ENCODE results near the gene ENAH.

The ENAH gene

DNA sequence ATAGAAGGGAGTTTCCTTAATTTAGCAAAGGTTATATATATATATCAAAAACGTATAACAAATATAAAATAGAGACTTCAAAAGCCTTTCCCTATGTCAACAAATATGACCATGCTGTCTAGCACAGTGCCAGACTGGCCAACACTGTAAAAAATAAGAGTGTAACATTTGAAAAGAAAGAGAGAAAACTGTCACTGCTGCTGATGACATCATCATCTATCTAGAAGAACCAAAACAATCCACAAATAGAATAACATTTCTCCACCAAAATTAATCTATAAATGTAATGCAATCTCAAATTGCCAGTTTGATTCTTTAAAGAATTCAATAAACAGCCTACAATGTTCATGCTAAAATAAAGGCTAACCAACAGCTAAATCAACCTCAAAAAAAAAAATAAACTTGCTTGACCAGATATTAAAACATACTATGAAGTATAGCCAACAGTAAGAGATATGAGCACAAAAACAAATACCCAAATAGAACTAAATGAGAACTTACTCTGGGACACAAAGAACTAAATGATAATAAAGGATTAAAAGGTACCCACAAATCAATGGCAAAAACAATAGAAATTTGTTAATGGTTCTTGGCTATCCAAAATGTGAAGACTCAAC is 50.2 kb downstream of the ENAH start:
- no peak for DNase-seq

DNA sequence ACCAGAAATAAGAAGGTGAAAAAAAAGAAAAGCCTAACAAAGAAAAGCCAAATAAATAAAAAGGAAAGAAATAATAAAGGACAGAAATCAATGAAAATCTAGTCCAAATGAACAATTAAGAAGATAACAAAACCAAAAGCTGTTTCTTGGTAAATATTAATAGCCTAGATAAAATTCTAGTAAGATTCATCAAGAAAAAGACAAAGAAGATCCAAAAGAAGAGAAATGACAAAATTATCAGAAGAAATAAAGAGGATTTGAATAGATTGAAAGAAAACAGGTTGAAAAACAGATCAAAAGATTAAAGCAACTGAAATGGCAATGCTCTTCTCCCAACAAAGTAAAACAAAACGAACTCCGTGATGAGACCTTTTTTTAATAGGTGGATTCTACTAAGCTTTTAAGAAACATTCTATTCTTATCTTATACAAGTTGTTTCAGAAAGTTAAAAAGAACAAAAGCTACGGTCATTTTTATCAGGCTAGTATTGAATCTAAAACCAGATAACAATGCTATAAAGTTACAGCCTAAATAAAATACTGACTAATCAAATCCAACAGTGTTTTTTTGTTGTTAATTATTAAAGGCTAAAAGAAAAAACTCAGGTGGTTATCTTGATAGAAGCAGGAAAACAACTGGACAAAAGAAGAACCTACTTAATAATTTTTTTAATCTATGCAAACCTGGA is 50.9 kb downstream of the ENAH start:
- DNase-seq: no peak

GRCh38 chr1:225598847-225599246 is 54.1 kb downstream of the ENAH start:
- DNase-seq: no peak

DNA sequence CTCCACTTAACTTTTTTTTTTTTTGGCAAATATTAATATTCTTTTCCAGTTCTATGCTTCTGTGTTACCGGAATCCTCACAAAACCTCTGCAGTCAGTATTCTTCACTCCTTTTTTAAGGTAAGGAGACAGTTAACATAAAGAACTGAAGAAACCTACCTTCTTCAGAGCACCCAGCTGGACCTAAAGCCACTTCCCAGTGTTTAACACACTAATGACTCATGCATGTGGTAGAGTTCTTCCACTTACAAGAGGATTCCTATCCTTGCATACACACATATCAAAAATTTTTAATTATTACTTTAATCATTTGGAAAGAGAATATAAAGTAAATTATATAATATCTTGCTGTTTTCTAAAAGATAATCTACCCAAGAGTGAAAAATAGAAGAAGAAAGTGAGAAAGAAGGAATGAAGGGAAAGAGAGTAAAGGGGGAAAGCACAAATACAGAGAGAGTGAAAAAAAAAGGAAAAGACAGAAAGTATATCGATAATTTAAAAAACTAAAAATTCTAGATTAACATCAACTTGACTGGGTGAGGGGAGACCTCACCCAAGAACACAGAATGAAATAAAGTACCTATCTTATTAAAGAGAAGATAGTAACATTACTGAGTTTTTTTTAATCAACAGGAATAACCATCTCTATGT is 54.9 kb downstream of the ENAH start:
- DNase-seq: no peak

DNA sequence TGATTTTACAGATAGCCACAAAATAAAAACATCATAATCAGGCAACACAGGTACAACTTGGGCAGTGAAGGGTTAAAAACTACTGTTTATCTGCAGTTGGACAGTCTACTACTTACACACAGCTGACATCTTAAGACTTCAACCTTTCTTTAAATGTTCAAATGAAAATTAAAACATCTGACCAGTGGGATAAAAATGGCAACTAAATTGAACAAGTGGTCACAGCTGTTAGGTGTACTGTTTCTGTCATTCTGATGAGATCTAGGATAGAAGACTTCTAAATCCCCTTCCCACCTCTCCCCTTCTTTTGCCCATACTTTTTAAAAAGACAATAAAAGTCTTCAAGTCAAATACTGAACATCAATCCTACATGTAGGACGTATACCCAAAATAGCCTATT is 56.2 kb downstream of the ENAH start:
- no peak for DNase-seq

- DNase-seq: no peak
Measured at GRCh38 chr1:225595974-225596551, 56.9 kb downstream of the ENAH start.

- no peak for DNase-seq
Measured at GRCh38 chr1:225595452-225595851, 57.5 kb downstream of the ENAH start.

GRCh38 chr1:225593414-225593813 is 59.5 kb downstream of the ENAH start:
- DNase-seq: no peak

DNA sequence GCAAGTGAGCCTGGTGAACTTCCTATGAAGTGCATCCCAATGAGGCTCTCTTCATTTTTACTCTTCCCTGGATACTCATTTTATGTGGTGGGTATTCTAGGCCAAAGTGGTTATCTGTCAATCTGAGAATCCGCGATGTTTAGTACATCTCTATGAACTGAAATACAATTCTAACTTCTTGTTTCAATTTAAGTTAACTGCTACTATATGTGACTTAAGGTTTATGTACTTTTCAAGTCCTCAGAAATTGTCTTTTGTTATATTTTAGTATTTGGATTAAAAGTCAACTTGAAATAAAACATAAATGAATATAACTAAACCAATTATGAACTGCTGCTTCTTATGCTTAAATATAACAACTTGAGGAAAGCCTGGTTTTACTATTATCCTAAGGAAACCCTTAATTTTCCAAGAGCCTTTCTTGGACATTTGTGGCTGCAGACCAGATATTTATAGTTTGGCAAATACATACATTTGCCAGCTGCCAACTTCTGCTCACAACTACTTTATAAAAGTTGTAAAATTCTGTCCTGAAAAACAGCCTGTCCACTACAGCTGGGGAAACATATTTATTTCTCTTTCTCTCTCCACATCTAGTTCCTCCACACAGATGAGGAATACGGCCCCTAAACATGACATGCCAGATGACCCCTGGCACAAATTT is 60.4 kb downstream of the ENAH start:
- DNase-seq: no peak

GRCh38 chr1:225587310-225587709 is 65.6 kb downstream of the ENAH start:
- no peak for DNase-seq

DNA sequence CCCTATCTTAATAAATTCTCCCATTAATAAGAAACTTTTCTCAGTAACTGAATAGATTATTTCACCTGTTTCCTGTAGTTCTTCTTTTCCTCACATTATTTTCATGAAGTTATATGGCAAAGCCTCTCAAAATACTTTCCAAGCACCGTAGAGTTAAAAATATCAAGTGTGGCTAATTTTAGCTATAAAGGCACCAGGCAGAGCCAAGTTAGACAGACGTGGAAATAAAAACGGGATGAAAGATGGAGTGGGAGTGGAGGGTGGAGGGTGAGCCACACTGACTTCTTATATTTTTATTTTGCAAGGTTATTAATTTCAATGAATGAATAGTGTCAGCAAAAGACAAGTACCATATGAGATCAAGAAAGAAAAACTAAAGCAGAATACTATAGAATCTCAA is 71.7 kb downstream of the ENAH start:
- no peak for DNase-seq

GRCh38 chr1:225580238-225581099 is 72.5 kb downstream of the ENAH start:
- no peak for DNase-seq

DNA sequence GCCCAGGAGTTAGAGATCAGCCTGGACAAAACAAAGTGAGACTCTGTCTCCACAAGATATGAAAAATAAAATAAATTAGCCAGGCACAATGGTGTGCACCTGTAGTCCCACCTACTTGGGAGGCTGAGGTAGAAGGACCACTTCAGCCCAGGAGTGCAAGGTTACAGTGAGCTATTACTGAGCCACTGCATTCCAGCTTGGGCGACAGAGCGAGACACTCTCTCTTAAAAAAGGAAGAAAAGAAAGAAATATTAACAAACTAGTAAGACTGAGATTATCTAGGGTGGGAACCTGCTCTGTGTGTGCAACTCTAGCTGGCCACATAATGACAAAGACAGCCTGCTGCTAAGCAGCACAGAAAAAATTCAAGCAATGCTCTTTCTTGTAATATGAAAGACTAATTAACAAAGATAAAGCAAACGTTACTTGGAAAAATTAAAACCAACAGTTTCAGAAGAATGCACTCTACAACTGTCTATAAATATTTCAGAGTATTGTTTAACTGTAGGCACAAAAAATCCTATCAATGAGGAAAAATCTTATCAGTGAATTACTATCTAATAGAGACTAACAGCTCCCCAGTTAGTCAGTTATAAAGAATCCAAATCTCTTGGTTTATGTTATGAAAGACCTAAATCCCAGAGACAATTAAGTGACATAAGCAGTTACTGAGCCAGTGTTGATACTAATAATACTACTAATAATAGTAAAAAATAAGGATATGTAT is 74.5 kb downstream of the ENAH start:
- DNase-seq: no peak

DNA sequence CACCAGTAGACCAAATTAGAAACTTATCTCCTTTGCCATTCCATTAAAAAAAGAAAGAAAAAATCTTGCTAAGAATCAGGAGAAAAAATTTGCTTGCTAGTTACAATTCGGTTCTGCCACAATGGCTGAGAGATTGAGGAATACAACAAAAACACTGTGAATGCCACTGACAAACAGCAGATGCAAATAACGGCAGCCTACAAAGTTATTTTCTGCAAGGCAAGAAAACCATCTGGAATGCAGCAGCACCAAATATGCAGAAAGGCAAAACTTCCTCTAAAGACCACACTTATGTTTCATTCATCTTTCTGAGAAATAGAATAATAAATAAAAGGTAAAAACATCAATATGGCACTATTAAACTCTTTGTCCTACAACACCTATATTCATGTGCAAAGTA is 75.7 kb downstream of the ENAH start:
- no peak for DNase-seq

GRCh38 chr1:225573216-225573615 is 79.7 kb downstream of the ENAH start:
- DNase-seq: no peak

DNA sequence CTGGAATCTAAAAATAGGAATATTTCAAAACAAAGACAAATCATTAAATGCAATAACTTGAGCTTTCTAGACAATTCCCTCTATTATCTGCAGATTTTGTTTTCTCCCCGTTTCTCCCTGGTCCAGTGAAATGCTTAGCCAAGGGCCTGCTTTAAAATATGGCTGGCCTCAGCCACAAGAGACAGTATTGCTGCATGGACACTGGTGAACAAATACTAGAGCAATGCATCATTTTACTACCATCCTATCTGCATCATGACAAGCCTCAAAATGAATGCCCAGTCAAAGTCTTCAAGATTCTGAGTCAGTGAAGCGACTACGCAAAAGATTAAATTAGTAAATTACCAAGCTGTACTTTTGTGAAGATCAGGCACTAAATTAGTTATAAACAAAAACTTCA is 80.5 kb downstream of the ENAH start:
- no peak for DNase-seq

DNA sequence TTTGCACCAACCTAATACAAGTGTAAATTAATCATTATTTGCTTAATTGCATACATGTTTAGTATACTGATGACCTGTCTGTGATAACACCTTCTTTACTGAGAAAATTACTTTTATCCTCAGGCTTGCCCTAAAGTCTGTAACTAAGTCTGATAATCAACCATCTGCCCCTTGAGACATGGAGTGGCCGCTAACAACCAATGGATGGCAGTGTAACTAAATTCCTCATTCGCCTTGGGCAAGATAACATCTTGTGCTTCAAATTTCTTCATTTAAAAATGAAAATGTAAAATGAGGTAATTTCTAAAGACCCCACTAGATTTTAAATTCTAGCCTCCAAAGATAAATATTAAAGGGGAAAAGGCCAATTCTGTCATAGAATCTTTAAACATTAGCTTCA is 85.1 kb downstream of the ENAH start:
- DNase-seq: no peak

DNA sequence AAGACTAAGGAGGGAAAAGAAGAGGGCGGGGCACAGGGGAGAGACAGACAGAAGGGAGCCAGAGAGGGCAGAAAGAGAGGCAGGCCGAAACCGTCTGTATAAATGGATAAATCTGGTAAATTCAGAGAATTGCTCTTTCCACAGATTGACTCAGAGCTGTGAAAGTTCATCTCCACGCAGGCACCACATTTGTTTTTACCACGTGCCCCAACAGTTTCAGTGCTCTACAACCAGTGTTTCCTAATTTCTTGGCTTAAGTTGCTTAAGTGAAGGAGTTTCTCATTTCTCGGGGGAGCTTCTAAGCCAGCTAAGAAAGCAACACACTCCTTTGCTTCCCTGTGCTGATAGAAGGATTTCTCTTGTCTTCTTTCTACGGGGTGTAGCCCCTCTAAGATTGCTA is 87.1 kb downstream of the ENAH start:
- no peak for DNase-seq

GRCh38 chr1:225561675-225562074 is 91.2 kb downstream of the ENAH start:
- no peak for DNase-seq

GRCh38 chr1:225559902-225560301 is 93.0 kb downstream of the ENAH start:
- DNase-seq: no peak

- DNase-seq: no peak
Measured at GRCh38 chr1:225559326-225559725, 93.6 kb downstream of the ENAH start.

DNA sequence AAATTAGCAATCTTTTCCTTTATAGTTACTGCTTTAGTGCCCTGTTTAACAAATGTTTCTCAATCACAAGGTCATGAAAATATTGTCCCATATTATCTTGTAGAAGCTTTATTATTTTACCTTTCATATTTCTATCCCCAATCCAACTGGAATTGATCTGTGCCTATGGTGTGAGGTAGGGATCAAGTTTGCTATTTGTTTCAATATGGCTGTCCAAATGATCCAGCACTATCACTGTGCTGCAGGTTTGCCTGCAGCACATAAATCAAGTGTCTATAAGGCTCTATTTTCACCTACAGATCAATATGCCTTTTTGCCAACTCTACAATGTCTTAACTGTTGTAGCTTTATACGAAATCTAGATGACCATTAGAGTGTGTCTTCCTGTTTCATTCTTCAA is 96.2 kb downstream of the ENAH start:
- DNase-seq: no peak
